AG10803 (cell line): ENCODE measurements around the gene CDK14.
A peak's percentile ranks its signal among the peaks of the same experiment; 100 is the strongest.

ENCODE experiments used
- DNase-seq: peaks from one replicate; pipeline ENCODE4 v3.0.0; 2010; ENCODE audit warnings: low read depth
- H3K4me3 ChIP-seq: 2 replicates; pipeline ENCODE4 v1.5.1; 2011; ENCODE audit warnings: mild to moderate bottlenecking, low read length, control low read depth
- TF ChIP-seq, protein P1 (sequence below): conservative IDR thresholded peaks from 2 replicates; pipeline ENCODE4 v1.5.1; 2011; ENCODE audit warnings: mild to moderate bottlenecking, low read length, control low read depth, inconsistent platforms

The CDK14 gene

DNA sequence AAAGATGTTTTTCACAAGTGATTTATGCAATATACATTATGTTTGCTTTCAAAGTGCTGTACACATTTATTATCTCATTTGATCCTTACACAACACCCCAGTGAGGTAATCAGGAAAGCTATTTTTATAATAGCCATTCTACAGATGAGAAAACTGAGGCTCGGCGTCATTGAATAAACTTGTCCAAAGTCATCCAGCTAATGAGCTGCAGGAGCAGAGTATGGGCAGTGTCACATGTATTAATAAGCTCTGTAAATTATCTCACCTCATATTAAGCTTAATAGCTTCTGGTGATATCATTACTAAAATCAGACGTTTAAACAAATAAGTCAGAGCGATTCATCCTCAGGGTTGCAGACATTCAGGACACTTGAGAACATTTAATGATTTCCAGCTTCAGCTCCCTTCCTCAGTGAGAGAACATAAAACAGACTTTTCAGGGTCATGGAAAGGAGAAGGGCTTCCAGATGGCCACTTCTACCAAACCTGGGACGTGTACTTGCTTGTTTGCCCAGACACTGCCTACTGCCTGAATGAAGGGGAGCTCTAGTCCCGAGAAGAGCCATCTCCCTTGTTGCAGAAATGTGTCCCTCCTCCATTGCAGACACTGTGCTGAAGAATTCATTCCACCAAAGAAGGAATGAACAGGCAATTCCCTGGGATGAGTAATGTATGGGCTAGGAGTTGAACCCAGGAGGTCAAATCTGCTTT is 647.6 kb downstream of the CDK14 start:
- TF ChIP-seq, protein P1, sequence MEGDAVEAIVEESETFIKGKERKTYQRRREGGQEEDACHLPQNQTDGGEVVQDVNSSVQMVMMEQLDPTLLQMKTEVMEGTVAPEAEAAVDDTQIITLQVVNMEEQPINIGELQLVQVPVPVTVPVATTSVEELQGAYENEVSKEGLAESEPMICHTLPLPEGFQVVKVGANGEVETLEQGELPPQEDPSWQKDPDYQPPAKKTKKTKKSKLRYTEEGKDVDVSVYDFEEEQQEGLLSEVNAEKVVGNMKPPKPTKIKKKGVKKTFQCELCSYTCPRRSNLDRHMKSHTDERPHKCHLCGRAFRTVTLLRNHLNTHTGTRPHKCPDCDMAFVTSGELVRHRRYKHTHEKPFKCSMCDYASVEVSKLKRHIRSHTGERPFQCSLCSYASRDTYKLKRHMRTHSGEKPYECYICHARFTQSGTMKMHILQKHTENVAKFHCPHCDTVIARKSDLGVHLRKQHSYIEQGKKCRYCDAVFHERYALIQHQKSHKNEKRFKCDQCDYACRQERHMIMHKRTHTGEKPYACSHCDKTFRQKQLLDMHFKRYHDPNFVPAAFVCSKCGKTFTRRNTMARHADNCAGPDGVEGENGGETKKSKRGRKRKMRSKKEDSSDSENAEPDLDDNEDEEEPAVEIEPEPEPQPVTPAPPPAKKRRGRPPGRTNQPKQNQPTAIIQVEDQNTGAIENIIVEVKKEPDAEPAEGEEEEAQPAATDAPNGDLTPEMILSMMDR, result no peak
- peak overlapping the region; percentile 14; the same call in 1 of the 2 replicates for H3K4me3 ChIP-seq
- peak; percentile 65 for DNase-seq

DNA sequence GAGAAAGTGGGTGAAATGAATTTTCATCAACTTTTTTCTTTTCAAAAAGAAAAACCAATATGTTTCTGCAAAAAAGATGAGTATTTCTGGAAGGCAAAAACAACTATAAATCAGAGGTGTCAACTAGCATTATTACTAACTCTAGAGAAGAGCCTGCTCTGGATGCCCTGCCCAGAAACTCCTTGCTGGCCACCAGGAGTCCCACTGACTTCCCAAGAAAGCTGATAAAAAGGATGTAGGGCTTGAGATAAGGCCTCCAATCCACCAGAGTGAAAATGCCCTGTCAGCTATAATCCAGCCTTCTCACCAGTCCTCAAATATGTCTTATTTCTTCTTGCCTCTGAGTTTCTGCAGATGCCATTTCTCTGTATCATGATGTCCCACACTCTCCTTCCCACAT is 651.4 kb downstream of the CDK14 start:
- TF ChIP-seq, protein P1, result no peak
- no peak for DNase-seq
- no peak overlapping the region for H3K4me3 ChIP-seq

DNA sequence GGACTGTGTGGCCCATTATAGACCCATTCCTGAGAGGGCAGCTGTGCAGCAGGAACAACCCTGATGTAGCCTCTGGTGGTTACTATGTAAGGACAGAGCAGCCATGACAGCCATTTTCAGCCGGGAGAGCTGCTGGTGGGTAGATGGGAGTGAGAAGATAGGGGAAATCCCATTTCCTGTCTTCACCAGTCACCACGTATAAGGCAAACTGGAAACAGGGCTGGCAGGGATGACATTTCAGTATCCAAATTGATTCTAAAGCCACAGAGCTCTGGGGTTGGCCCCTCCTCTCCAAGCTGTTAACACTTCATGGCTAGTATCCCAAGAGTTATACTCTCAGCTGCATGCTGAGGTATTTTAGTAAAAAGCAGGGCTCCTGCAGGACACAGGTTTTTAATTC is 652.9 kb downstream of the CDK14 start:
- no peak overlapping the region for H3K4me3 ChIP-seq
- DNase-seq, result peak; percentile 49
- TF ChIP-seq, protein P1, result no peak

DNA sequence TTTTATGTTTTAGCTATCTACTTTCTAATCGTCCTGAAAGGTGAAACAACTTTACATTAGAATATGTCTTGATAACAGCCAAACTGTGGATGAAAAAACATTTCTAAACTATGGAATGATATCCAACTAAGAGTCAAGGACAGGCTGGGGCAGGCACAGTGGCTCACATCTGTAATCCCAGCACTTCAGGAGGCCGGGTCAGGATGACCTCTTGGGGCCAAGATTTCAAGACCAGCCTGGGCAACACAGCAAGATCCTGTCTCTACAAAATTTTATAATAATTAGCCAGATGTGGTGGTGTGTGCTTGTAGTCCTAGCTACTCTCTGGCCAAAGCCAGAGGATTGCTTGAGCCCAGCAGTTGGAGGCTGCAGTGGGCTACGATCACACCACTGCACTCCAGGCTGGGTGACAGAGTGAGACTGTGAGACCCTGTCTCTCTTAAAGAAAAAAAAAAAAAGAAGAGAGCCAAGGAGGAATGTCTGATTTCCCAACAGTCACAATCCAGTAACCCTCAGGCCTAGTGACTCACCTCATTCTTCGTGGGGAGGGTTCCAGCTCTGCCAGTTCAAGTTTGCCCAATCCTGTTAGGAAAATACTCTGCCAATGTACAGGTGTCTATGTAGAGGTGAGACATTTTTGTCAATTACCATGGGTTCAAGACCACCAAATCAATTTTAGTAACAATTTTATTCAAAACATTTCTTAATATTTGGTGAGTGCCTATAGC is 653.5 kb downstream of the CDK14 start:
- DNase-seq, result peak; percentile 83
- TF ChIP-seq, protein P1, result no peak
- H3K4me3 ChIP-seq, result no peak overlapping the region

DNA sequence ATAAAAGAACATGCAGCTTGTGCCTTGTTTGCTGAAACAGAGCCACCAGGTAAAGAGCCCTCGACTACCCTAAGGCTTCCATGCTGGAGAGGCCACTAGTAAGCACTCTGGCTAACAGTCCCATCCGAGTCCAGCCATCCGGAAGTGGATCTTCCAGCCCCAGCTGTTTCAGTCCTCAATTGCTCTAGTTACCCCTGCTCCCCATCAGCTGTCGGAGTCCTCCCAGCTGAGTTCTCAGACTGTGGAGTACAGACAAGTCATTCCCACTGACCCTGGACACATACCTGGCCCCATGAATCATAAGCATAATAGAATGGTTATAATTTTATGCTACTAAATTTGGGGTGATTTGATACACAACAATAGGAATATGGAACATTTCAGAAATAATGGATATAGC is 654.6 kb downstream of the CDK14 start:
- TF ChIP-seq, protein P1, result no peak
- no peak for DNase-seq
- no peak overlapping the region for H3K4me3 ChIP-seq

DNA sequence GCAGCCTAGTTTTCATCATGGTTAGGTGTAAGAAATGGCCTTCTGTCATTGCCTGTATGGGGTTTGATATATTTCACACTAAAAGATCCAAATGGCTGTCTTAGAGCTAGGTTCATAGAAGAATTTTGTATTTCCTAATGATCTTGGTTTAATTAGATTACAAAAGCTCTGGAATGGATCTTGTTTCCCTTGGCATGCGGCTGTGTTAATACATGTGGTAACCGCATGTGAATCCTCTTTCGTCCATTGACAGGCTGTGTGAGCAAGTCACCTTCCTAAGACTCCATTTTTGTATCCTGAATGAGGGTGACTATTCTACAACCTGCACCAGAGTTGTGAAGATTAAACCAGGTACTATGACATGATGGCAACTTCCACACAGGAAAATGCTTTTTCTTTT is 655.8 kb downstream of the CDK14 start:
- DNase-seq, result peak; percentile 86
- TF ChIP-seq, protein P1, result no peak
- no peak overlapping the region for H3K4me3 ChIP-seq
